Activated naive CD4-positive, alpha-beta T cell treated with Interleukin-2 at 50 U/mL for 16 hours (primary cell): ENCODE results near the gene KRT2.

Source experiments
- DNase-seq: peaks from one replicate; pipeline ENCODE4 v3.0.0-alpha.2; 2020

The KRT2 gene

GRCh38 chr12:52614381-52615207 lies 37.4 kb downstream of the KRT2 start:
- no peak for DNase-seq

GRCh38 chr12:52613384-52614030 lies 38.5 kb downstream of the KRT2 start:
- no peak for DNase-seq

- DNase-seq, result no peak
Observed at GRCh38 chr12:52612431-52613383, 39.3 kb downstream of the KRT2 start.

- DNase-seq, result no peak
Observed at GRCh38 chr12:52611080-52611468, 40.9 kb downstream of the KRT2 start.

GRCh38 chr12:52608826-52609630 lies 43.0 kb downstream of the KRT2 start:
- DNase-seq, result no peak

GRCh38 chr12:52608161-52608560 lies 43.9 kb downstream of the KRT2 start:
- DNase-seq, result no peak

GRCh38 chr12:52607314-52607713 lies 44.7 kb downstream of the KRT2 start:
- DNase-seq, result no peak

- no peak for DNase-seq
Observed at GRCh38 chr12:52606581-52607218, 45.3 kb downstream of the KRT2 start.

GRCh38 chr12:52606096-52606495 lies 45.9 kb downstream of the KRT2 start:
- no peak for DNase-seq

- no peak for DNase-seq
Observed at GRCh38 chr12:52605542-52605941, 46.5 kb downstream of the KRT2 start.

GRCh38 chr12:52604859-52605258 lies 47.2 kb downstream of the KRT2 start:
- no peak for DNase-seq

GRCh38 chr12:52603314-52603713 lies 48.7 kb downstream of the KRT2 start:
- no peak for DNase-seq

GRCh38 chr12:52602552-52602951 lies 49.5 kb downstream of the KRT2 start:
- DNase-seq, result no peak

- no peak for DNase-seq
Observed at GRCh38 chr12:52601671-52602070, 50.3 kb downstream of the KRT2 start.

GRCh38 chr12:52600941-52601481 lies 51.0 kb downstream of the KRT2 start, which contains the start of gene KRT72:
Gene KRT72, minus strand, starts transcription at chr12:52601463. Its CDS starts 11 bp downstream, at chr12:52601452.
- DNase-seq, result no peak

GRCh38 chr12:52600475-52600874 lies 51.5 kb downstream of the KRT2 start:
- no peak for DNase-seq

- DNase-seq, result no peak
Observed at GRCh38 chr12:52600071-52600470, 51.9 kb downstream of the KRT2 start.

- DNase-seq, result no peak
Observed at GRCh38 chr12:52598966-52599365, 53.0 kb downstream of the KRT2 start.
